Natural killer cell treated with Interleukin-12 subunit alpha and Interleukin-12 subunit beta and Interleukin-15 and Interleukin-18, amount 100 ng/mL, for 72 hours (primary cell): ENCODE data around the gene VIT. TPM values are rescaled to one million over a fixed set of nuclear protein-coding genes. Genes with fewer than 3 reads are reported as not detected.
A peak's percentile ranks its signal among the peaks of the same experiment; 100 is the strongest.

Experiments used
- ATAC-seq, 2 donors: fragments of 150-1000 bp; cut with Tn5 transposase in 1 of 2; sonication (Bioruptor Pico), chemical (Tn5 transposase) in 1 of 2; 2 replicates each; pipeline ENCODE4 v1.10.0; 2021
- DNase-seq: peaks from one replicate; pipeline ENCODE4 v3.0.0; 2022; ENCODE audit warnings: low spot score
- H3K27ac Mint-ChIP-seq, 2 donors: 1 replicate in 1 of 2; 2 replicates in 1 of 2; pipeline ENCODE4 v1.8.0; 2022; ENCODE audit warnings: mixed read lengths in 2 of 2, mild to moderate bottlenecking in 1 of 2, moderate library complexity in 1 of 2
- H3K27me3 Mint-ChIP-seq, 2 donors: 1 replicate in 1 of 2; 2 replicates in 1 of 2; pipeline ENCODE4 v1.8.0; 2022; ENCODE audit warnings: mixed read lengths in 2 of 2
- H3K36me3 Mint-ChIP-seq: one replicate; pipeline ENCODE4 v1.8.0; 2022; ENCODE audit warnings: mixed read lengths
- H3K4me1 Mint-ChIP-seq, 2 donors: 1 replicate in 1 of 2; 2 replicates in 1 of 2; pipeline ENCODE4 v1.8.0; 2022; ENCODE audit warnings: low read depth in 2 of 2, mixed read lengths in 2 of 2, mild to moderate bottlenecking in 1 of 2
- H3K4me3 Mint-ChIP-seq: one replicate; pipeline ENCODE4 v1.8.0; 2022; ENCODE audit warnings: mixed read lengths
- H3K9me3 Mint-ChIP-seq: 2 replicates; pipeline ENCODE4 v1.8.0; 2022; ENCODE audit warnings: mixed read lengths
- total RNA-seq, 2 donors: library from RNA; stranded (reverse); gene quantifications; one replicate each; pipeline ENCODE4 v1.2.3, GENCODE V29; 2022

Gene VIT
- total RNA-seq, 2 donors from 2014 or later: not detected

DNA sequence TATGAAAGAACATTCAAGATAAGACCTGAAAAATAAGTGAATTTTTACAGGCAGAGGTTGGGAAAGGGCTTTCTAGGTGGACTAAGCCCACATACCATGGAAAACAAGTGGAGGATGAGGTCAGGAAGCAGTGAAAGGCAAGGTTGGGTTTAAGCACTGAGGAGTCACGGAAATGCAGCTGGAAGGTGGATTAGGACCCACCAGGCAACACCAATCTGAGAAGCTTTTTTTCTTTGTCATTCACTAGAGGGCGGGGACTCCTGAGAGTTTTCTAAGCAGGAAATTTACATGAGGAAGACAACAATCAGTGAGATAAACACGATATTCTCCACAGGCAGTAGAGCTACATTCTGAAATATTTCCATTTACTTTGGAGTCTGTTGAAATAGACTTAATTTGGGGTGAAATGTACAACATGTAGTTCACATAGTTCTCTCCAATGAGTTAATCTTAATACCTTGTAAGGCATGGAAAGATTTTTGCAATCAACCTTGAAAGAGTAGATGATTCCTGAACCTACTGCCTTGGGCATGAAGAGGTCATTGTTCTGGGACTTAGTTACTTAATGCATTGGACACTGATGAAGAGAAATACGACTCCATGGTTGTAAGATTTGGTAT lies 40.7 kb downstream of the VIT start:
- no peak for ATAC-seq
- DNase-seq: no peak
- Mint-ChIP-seq H3K36me3 (no peaks in the 10 kb centered on the region), H3K27me3 (peaks cover 28 to 31% of the 10 kb centered on the region in 2 donors), H3K4me3 (no peak overlapping the region), H3K27ac (no peak overlapping the region), H3K9me3 (no peaks in the 10 kb centered on the region), H3K4me1 (no peaks in the 10 kb centered on the region)

DNA sequence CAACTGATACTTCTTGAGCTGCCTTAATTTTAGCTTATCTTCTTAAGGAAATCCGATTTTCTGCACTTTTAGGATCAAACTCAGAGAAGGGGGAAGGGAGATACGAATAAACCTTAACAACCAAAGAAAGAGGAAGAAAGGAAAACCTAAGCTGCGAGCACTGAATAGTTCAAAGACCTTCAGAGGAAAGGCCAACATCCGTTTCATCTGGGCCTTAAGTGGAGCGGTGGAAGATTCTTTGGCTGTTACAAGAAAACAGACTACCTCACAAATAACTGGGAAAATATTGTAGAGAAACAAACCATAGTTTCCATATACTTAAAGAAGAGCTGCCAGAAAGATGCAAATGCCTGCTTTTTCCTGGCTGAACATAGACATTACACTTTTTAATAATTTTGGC lies 43.6 kb downstream of the VIT start:
- no peak overlapping the region for H3K27ac Mint-ChIP-seq

DNA sequence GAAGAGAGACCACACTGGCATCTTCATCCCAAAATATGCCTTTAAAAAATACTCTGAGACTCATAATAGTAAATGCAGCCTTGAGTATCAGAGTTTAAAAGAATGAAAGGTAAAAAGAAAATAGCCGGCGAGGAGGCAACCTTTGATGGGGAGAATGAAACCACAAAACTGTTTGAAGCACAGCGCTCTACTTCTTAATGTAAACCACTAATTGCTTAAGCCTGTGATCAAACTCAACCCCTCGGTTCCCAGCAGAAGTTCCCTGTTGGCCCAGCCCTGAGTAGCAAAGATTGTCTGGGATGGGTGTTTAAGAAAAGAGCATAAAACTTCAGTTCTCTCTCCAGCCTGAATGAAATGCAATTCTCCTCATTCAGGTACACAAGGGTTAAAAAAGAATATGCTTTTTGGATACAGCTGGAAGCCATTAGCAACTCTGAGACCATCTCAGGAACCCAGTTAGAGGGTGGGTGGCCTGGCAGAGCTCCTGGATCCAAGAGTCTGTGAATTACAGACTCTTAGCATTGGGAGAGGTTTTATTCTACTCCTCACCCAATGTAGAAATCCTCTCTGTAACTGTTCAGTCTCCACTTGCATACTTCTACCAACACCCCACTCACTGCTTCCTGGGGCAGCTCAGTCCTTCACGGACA lies 44.8 kb downstream of the VIT start:
- no peak for DNase-seq
- peaks cover 3% of the 10 kb centered on the region for H3K9me3 Mint-ChIP-seq
- no peak overlapping the region for H3K27ac Mint-ChIP-seq
- no peak overlapping the region for H3K4me3 Mint-ChIP-seq
- H3K4me1 Mint-ChIP-seq: no peaks in the 10 kb centered on the region
- H3K27me3 Mint-ChIP-seq: peaks cover 50 to 52% of the 10 kb centered on the region in 2 donors
- no peaks in the 10 kb centered on the region for H3K36me3 Mint-ChIP-seq
- no peak for ATAC-seq

More for the DNA sequence above, 43.6 kb downstream of the VIT start:
- no peaks in the 10 kb centered on the region for H3K4me1 Mint-ChIP-seq
- no peak for DNase-seq
- no peaks in the 10 kb centered on the region for H3K36me3 Mint-ChIP-seq
- H3K9me3 Mint-ChIP-seq: peaks cover 3% of the 10 kb centered on the region
- H3K27me3 Mint-ChIP-seq: peaks cover 41 to 48% of the 10 kb centered on the region in 2 donors
- no peak overlapping the region for H3K4me3 Mint-ChIP-seq
- ATAC-seq: no peak

DNA sequence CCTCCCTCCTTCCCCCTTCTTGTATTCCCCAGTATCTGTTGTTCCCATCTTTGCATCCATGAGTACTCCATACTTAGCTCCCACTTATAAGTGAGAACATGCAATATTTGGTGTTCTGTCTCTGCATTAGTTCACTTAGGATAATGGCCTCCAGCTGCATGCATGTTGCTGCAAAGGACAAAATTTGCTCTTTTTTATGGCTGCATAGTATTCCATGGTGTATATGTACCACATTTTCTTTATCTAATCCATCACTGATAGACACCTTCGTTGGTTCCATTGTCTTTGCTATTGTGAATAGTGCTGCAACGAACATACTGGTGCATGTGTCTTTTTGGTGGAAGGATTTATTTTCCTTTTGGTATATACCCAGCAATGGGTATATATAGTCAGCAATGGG lies 47.4 kb downstream of the VIT start:
- Mint-ChIP-seq H3K4me1 (no peaks in the 10 kb centered on the region), H3K4me3 (no peak overlapping the region), H3K27ac (no peak overlapping the region), H3K27me3 (peaks cover 58 to 79% of the 10 kb centered on the region in 2 donors), H3K9me3 (peaks cover 3% of the 10 kb centered on the region), H3K36me3 (no peaks in the 10 kb centered on the region)
- no peak for DNase-seq
- ATAC-seq: no peak

DNA sequence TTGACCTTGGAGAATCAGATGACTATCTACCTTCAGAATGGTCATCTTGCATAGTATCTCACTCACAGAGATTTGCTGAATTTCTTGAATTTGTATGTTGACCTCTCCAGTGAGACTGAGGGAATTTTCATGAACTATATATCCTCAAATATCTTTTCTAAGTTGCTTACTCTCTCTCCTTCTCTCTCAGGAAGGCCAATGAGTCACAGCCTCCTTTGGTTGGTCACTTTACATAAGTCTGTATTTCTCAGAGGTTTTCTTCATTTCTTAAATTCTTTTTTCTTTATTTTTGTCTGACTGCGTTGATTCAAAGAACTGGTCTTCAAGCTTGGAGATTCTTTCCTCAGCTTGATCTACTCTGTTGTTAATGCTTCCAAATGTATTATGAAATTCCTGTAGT lies 51.7 kb downstream of the VIT start:
- no peak for DNase-seq
- H3K9me3 Mint-ChIP-seq: peaks cover 3% of the 10 kb centered on the region
- H3K27me3 Mint-ChIP-seq: peaks cover 48 to 65% of the 10 kb centered on the region in 2 donors
- H3K36me3 Mint-ChIP-seq: no peaks in the 10 kb centered on the region
- no peak overlapping the region for H3K4me3 Mint-ChIP-seq
- H3K27ac Mint-ChIP-seq: no peak overlapping the region
- ATAC-seq: no peak
- H3K4me1 Mint-ChIP-seq: no peaks in the 10 kb centered on the region

DNA sequence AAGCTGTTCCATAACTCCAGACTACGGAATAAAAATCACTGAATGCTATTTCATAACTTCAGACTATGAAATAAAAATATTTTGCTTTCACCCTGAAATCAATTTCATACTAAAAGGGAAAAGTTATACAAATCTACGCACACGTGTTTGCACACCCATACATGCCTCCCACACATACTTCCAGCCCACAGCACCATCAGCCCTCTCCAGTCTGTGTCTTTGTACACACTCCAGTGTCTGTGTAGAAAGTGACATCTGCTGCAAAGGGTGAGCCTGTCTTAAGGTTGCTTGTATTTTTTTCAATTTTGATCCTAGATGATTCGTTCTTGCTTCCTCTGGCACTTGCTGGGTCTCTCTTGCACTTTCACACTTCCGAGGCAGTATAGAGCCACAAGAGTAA lies 53.6 kb downstream of the VIT start:
- Mint-ChIP-seq H3K27me3 (peaks cover 42 to 65% of the 10 kb centered on the region in 2 donors), H3K9me3 (no peaks in the 10 kb centered on the region), H3K36me3 (no peaks in the 10 kb centered on the region), H3K4me3 (no peak overlapping the region), H3K27ac (no peak overlapping the region), H3K4me1 (no peaks in the 10 kb centered on the region)
- ATAC-seq: no peak
- DNase-seq: no peak

DNA sequence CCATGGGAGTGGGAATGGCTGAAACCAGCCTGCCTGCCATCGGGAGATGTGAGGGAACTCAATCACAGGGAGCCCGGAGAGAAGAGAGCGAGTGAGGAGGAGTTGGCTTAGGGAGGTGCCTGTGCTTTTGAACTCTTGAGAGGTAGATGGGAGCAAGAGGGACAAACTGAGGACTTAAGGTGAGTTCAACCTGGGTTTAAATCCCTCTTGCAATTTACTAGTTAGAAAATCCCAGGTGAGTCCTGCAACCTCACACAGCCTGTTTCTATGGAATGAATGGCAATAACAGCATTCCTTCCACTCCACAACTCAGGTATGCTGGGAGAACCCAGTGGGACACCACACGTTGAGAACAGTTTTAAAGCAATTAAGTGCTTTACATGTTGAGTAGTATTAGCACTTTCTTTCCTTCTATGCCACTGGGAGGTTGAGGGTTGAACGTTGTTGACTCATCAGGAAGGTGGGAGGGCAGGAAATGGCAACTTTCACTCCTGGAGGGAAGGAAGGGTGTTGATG lies 57.3 kb downstream of the VIT start:
- Mint-ChIP-seq H3K9me3 (no peaks in the 10 kb centered on the region), H3K27ac (no peak overlapping the region), H3K36me3 (no peaks in the 10 kb centered on the region), H3K4me3 (no peak overlapping the region), H3K27me3 (peaks cover 25 to 41% of the 10 kb centered on the region in 2 donors), H3K4me1 (no peaks in the 10 kb centered on the region)
- ATAC-seq: no peak
- no peak for DNase-seq

DNA sequence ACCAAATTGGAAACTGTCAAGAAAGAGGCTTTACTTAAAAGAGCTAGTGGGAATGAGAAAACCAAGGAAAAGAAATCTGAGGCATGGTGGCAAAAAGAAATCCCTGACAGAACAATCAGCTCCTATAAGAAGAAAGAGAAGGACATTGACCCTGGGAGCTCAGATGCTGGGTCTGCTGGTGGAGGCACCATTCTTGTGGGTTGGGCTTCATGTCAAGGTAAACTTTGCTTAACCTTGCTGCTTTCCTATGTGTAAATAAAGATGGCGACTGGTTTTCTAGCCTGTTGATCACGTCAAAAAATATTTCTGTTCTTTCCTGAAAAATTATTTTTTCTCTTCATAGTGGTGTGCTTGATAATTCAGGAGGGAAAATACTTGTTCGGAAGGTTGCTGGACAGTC lies 58.1 kb downstream of the VIT start:
- Mint-ChIP-seq H3K4me3 (no peak overlapping the region), H3K36me3 (no peaks in the 10 kb centered on the region), H3K27me3 (peaks cover 21 to 44% of the 10 kb centered on the region in 2 donors), H3K9me3 (no peaks in the 10 kb centered on the region), H3K27ac (no peak overlapping the region), H3K4me1 (no peaks in the 10 kb centered on the region)
- no peak for ATAC-seq
- no peak for DNase-seq

DNA sequence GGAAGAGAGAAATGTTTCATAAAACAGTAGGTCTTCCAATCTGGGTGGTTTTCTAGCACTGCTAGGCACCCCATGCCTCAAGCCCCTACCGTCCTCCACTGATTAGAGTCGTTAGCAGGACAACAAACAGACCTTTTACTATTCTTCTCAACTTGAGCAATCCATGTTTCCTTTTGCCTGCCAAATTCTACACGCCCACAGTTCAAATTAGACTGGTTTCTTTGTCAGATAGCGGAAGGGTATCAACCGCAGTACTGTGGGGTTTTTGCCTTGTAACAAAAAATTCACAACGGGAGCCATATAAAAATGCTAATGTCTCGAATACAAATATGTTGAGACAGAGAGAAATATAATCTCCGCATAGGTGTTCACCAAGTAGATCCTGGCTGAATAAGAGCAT lies 59.9 kb downstream of the VIT start:
- Mint-ChIP-seq H3K27me3 (peaks cover 21 to 41% of the 10 kb centered on the region in 2 donors), H3K9me3 (no peaks in the 10 kb centered on the region), H3K4me1 (no peaks in the 10 kb centered on the region), H3K4me3 (no peak overlapping the region), H3K27ac (no peak overlapping the region), H3K36me3 (no peaks in the 10 kb centered on the region)
- DNase-seq: no peak
- no peak for ATAC-seq

DNA sequence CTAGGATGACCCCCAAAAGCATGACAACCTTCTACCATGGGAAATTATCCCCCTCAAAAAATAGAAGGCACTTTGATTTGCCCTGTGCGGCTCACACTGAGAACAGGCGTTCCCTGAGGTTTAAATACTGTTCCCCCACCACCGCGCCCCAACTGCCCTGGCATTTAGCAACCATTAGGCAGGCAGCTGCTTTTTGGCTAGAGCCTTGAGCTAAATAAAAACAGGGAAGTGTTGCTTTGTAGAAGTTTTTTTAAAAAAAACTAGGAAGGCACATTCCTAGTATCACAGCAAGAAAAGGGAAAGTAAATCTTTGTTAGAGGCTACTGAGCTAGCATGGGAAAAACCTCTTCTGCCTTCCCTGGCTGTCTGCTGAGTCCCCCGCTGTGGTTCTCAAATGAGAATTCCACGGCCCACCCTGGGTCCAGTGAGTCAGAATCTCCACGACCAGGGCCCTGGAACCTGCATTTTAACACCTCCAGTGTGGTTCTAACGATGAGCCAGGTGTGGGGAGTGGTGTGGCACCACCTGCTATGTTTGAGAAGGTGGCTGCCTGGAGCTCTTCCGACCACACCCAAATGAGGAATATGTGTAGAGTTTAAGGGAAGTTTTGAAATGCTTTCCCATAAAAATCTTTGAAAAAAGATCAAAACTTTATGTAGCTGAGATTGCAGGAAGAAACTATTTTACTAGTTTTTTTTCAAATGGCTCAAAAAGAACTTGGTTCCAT lies 66.4 kb downstream of the VIT start:
- ATAC-seq (no peak), DNase-seq (no peak)
- Mint-ChIP-seq H3K36me3 (no peaks in the 10 kb centered on the region), H3K27me3 (peaks cover 19 to 28% of the 10 kb centered on the region in 2 donors), H3K4me3 (no peak overlapping the region), H3K27ac (no peak overlapping the region), H3K4me1 (no peaks in the 10 kb centered on the region), H3K9me3 (peaks cover 2% of the 10 kb centered on the region)

DNA sequence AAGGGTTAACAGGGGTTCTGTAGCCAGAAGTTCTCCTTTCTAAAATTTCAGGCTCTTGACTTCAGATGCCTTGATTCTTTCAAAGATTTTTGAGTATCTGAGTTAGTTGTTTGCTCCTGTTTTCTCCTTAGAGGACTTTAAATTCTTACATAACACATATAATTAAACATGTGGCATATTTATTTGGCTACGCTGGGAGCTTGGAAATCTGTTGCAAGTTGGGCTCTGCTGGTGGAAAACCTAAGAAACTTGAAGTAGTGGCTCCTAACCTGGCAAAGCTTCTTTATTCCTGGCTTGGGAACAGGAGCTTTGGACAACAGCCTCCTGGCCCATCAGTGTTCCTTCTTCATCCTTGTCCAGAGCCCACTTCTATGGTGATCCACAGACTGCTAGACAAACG lies 72.6 kb downstream of the VIT start:
- peaks cover 5% of the 10 kb centered on the region for H3K9me3 Mint-ChIP-seq
- no peaks in the 10 kb centered on the region for H3K36me3 Mint-ChIP-seq
- H3K27ac Mint-ChIP-seq: no peak overlapping the region

DNA sequence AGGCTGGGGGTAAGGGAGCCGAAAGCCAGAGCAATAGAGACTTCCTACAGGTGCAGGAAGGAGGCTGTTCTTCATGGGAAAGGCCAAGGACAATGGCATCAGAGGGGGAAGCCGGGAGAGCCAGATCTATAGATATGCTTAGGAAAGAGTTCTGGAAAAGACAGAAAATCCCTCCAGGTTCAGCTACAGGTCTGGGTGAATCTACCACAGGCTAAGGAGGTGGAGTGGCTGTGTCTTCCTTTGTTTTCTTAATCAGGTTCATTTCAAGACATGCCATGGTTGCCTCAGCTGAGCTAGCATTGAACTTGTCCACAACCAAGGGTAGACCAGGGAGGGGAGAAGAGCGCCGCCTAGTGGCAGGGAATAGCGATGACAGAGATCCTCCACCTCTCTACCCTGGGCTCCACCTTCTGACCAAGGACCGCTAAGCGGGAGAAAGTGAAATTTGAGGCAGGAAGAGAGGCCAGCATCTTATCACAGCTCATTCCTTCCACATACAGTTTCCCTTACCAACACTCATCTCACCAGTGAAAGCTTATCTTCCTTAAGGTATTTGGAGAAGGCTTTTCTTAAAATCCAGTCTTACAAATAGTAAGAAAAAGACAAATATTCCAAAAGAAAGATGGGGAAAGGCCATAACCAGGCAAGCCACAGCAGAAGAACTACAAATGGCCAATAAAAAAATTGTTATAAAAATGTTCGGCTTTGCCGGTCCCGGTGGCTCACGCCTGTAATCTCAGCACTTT lies 74.2 kb downstream of the VIT start:
- no peak overlapping the region for H3K27ac Mint-ChIP-seq
- peaks cover 5 to 10% of the 10 kb centered on the region in 2 donors for H3K4me1 Mint-ChIP-seq
- ATAC-seq: peak; percentile 64 to 66
- peaks cover 3% of the 10 kb centered on the region for H3K9me3 Mint-ChIP-seq
- H3K4me3 Mint-ChIP-seq: no peak overlapping the region
- DNase-seq: no peak
- peaks cover 10 to 22% of the 10 kb centered on the region in 2 donors for H3K27me3 Mint-ChIP-seq
- H3K36me3 Mint-ChIP-seq: no peaks in the 10 kb centered on the region

More for the DNA sequence above, 72.6 kb downstream of the VIT start:
- Mint-ChIP-seq H3K27me3 (peaks cover 16 to 27% of the 10 kb centered on the region in 2 donors), H3K4me3 (no peak overlapping the region), H3K4me1 (peaks cover 5 to 10% of the 10 kb centered on the region in 2 donors)
- ATAC-seq: no peak
- no peak for DNase-seq

DNA sequence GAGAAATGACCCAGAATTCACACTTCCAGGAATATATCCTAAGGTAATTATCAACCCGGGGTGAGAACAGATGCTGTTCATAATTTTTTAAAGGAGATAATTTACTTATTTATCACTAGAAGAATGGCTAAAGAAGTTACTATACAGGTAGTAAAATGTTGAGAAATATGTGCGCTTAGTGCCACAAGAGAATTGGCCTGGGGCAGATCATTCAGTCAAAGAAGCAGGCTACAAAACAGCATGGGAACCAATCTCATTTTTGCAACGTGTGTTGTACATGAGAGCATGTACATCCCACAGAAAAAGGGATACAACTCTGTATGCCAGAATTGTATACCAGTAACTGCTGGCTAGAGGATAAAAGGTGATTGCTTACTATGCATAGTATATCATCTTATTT lies 75.2 kb downstream of the VIT start:
- Mint-ChIP-seq H3K4me1 (peaks cover 5 to 10% of the 10 kb centered on the region in 2 donors), H3K27ac (no peak overlapping the region), H3K9me3 (peaks cover 3% of the 10 kb centered on the region), H3K4me3 (no peak overlapping the region), H3K27me3 (peaks cover 10 to 23% of the 10 kb centered on the region in 2 donors), H3K36me3 (no peaks in the 10 kb centered on the region)
- ATAC-seq: no peak
- DNase-seq: no peak
